Thoracic aorta (tissue), 2 donors: ENCODE measurements around the gene MRPL55. TPM values are rescaled to one million over a fixed set of nuclear protein-coding genes. Genes with fewer than 3 reads are reported as not detected.

Source experiments
- ATAC-seq: fragments of 150-250 bp; one replicate; pipeline ENCODE4 v1.8.0; 2017; ENCODE audit warnings: low read depth; ENCODE audit not compliant: insufficient number of reproducible peaks, low FRiP score
- DNase-seq: peaks from one replicate; pipeline ENCODE4 v3.0.0-alpha.2; 2020; ENCODE audit warnings: low spot score
- H3K27ac ChIP-seq, 2 donors: fragments of 200-600 bp; sonication (generic); 1 replicate in 1 of 2; 2 replicates in 1 of 2; pipeline ENCODE4 v1.5.1; 2016; ENCODE audit warnings: mild to moderate bottlenecking in 2 of 2, moderate library complexity in 2 of 2
- H3K27me3 ChIP-seq: fragments of 200-600 bp; sonication (generic); replicated peaks from 2 replicates; pipeline ENCODE4 v1.6.0; 2016; ENCODE audit warnings: mild to moderate bottlenecking; ENCODE audit not compliant: insufficient read depth
- H3K36me3 ChIP-seq: fragments of 200-600 bp; sonication (generic); one replicate; pipeline ENCODE4 v1.5.1; 2016
- H3K4me1 ChIP-seq, 2 donors: fragments of 200-600 bp; sonication (generic); 1 replicate in 1 of 2; 2 replicates in 1 of 2; pipeline versions ENCODE4 v1.5.1 to v1.6.0; 2016; ENCODE audit warnings: low read depth in 2 of 2, mild to moderate bottlenecking in 1 of 2; ENCODE audit not compliant: control insufficient read depth in 1 of 2
- H3K4me3 ChIP-seq: fragments of 200-600 bp; sonication (generic); 2 replicates; pipeline ENCODE4 v1.5.1; 2016; ENCODE audit warnings: mild to moderate bottlenecking
- H3K9me3 ChIP-seq: fragments of 200-600 bp; sonication (generic); 2 replicates; pipeline ENCODE4 v1.5.1; 2016
- CTCF ChIP-seq: fragments of 200-600 bp; sonication (generic); IDR thresholded peaks from one replicate; pipeline ENCODE4 v1.5.1; 2019; ENCODE audit warnings: antibody characterized with exemption
- total RNA-seq, 2 donors: library from RNA; depleted of rRNA; stranded (reverse); fragments of >200 nt; gene quantifications; one replicate each; pipeline versions ENCODE4 v1.1.0 to v1.2.3, GENCODE V29; 2016

MRPL55 gene
- total RNA-seq, 2 donors from 2014 or later = 32.4 to 79.3 TPM

DNA sequence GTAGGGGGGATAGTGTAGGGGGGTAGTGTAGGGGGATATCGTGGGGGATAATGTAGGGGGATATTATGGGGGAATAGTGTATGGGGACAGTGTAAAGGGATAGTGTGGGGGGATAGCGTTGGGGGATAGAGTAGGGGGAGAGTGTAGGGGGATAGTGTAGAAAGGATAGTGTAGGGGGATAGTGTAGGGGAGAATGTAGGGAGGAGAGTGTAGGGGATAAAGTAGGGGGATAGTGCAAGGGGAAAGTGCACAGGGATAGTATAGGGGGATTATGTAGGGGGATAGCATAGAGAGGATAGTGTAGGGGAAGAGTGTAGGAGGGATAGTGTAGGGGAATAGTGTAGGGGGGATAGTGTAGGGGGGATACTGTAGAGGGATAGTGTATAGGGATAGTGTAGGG, 38.9 kb downstream of the MRPL55 start:
- ATAC-seq = no peak
- no peak overlapping the region for H3K27ac ChIP-seq
- no peak for DNase-seq
- H3K36me3 ChIP-seq = no peaks in the 10 kb centered on the region
- no peak for TF ChIP-seq CTCF
- no peak overlapping the region for H3K4me3 ChIP-seq
- H3K4me1 ChIP-seq = no peaks in the 10 kb centered on the region
- no peaks in the 10 kb centered on the region for H3K27me3 ChIP-seq
- H3K9me3 ChIP-seq = no peaks in the 10 kb centered on the region

GRCh38 chr1:228068359-228068758, 40.7 kb downstream of the MRPL55 start:
- Histone ChIP-seq H3K9me3 (no peaks in the 10 kb centered on the region), H3K27ac (no peak overlapping the region), H3K4me3 (no peak overlapping the region), H3K36me3 (no peaks in the 10 kb centered on the region), H3K27me3 (no peaks in the 10 kb centered on the region), H3K4me1 (no peaks in the 10 kb centered on the region)
- ATAC-seq (no peak), DNase-seq (no peak)
- no peak for TF ChIP-seq CTCF

DNA sequence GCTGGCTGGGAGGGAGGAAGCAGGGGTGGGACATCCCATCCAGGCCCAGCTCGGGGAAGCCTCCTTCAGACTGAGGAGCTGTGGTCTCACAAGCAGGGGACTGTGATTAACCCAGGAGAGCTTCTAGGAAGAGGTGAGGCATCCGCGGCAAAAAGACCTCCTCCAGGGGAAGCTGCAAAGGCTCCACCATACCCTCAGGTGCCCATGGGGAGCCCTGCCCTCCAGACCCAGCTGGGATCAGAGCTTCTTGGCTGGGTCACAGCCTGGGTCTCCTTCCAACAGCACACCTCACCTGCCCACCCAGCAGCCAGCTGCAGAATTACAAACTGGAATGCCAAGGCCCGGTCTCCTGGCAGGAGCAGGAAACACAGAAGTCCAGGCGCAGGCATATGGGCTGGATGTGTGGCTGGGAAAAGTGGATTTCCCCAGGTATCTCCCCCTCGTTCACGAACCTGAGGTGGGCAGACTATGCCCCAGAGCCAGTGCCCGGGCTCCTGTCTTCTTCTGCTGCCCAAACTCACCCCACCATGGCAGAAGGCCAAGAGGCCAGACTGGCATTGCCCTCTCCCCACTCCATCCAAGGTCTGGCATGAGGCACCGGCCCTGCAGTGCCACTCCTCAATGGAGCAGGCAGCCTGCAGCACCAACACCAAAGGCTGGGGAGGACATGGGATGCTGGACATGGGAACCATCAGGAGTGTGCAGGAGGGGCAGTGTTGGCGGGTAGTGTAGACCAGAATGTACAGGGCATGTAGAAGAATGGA, 42.0 kb downstream of the MRPL55 start:
- DNase-seq = no peak
- no peaks in the 10 kb centered on the region for H3K9me3 ChIP-seq
- no peak for TF ChIP-seq CTCF
- H3K4me1 ChIP-seq = no peaks in the 10 kb centered on the region
- H3K36me3 ChIP-seq = no peaks in the 10 kb centered on the region
- peaks cover 9% of the 10 kb centered on the region for H3K27me3 ChIP-seq
- ATAC-seq = no peak
- no peak overlapping the region for H3K4me3 ChIP-seq
- H3K27ac ChIP-seq = no peak overlapping the region

DNA sequence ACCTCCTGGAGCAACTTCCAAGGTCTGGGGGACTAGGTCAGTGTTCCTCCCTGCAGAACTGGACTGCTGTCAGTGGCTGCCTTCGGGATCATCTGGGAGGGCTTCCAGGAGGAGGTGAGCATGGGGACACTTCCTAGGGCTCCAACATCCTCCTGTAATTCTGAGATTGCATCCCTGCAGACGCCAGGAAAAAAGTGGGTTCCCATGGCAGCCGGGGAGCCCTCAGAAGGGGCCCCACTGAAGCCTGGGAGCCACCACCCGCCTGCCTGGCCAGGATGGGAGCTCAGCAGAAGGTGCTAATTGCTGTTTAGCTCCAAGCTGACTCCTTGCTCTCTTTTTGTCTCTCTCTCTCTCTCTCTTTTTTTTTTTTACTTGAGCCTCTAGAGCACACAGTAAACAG, 42.7 kb downstream of the MRPL55 start:
- no peak overlapping the region for H3K27ac ChIP-seq
- ATAC-seq (no peak), DNase-seq (no peak)
- no peaks in the 10 kb centered on the region for H3K9me3 ChIP-seq
- no peak overlapping the region for H3K4me3 ChIP-seq
- H3K36me3 ChIP-seq = no peaks in the 10 kb centered on the region
- H3K4me1 ChIP-seq = no peaks in the 10 kb centered on the region
- no peak for TF ChIP-seq CTCF
- H3K27me3 ChIP-seq = peaks cover 9% of the 10 kb centered on the region

DNA sequence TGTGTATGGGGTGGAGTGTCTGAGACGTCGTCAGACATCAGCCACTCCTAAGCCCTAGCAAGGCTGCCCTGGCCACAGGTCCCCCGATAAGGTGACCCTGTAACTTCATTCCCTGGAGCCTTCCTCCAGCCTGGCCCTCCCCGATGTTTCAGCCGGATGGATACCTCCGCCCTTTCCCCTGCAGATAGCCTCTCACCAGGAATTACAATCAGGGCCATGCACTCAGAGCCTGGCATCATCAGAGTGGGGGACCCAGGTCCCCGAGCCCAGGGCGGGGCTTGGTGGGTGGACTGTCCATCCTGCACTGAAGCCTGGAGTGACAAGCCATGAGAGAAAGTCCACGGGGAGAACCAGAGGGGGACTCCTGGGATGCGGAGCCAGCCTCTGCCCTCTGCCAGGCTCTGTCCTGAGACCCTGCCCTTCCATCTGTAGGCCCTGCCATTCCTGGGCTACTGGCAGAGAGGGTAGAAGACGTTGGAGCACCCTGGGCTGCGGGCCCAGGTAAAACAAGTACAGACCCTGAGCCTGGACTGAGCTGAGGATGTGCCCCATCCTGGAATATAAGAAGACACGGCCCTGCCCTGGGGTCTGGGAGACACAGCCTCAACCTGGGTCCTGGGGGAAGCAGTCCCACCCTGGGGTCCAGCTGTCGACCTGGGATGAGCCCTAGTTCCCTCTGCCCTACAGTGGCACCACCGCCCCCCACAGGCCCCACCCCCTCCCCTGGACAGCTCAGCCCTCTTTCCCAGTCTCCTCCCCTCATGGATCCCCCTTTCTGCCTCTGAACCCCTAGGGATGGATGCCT, 43.4 kb downstream of the MRPL55 start:
- no peak overlapping the region for H3K4me3 ChIP-seq
- no peaks in the 10 kb centered on the region for H3K4me1 ChIP-seq
- ATAC-seq (no peak), DNase-seq (no peak)
- H3K36me3 ChIP-seq = no peaks in the 10 kb centered on the region
- H3K27me3 ChIP-seq = peaks cover 11% of the 10 kb centered on the region
- no peaks in the 10 kb centered on the region for H3K9me3 ChIP-seq
- TF ChIP-seq CTCF = no peak
- H3K27ac ChIP-seq = no peak overlapping the region
